ENCODE results near the gene MLPH.

DNA sequence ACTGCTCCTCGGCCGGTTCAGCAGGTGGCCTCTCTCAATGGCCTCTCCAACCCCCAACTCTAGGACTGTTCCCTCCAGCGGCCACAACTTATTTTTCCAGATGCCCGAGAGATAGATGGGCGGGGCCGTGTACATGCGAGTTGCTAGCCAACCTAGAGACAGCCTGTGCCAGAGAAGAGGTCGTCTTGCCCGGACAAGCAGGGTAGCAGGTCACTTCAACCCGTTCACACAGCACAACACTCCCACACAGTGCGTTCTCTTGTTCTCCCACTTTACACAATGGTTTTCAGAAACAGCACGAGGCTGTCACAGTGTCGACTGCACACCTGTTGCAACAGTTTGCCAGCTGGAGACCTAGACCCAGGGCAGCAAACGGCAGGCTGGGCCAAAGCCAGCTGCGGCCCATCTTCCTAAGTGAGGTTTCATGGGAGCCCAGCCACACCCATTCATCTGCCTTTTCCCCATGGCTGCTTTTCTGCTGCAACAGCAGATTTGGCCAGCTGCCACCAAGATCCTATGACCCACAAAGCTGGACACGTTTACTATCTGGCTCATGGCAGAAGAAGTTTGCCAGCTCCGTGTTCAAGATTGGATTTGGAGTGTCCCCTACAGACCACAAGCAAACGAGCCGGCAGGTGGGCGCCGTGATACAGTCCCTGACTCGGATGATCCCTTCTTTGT, 72.0 kb downstream of the MLPH start:
- TF ChIP-seq, protein P1, sequence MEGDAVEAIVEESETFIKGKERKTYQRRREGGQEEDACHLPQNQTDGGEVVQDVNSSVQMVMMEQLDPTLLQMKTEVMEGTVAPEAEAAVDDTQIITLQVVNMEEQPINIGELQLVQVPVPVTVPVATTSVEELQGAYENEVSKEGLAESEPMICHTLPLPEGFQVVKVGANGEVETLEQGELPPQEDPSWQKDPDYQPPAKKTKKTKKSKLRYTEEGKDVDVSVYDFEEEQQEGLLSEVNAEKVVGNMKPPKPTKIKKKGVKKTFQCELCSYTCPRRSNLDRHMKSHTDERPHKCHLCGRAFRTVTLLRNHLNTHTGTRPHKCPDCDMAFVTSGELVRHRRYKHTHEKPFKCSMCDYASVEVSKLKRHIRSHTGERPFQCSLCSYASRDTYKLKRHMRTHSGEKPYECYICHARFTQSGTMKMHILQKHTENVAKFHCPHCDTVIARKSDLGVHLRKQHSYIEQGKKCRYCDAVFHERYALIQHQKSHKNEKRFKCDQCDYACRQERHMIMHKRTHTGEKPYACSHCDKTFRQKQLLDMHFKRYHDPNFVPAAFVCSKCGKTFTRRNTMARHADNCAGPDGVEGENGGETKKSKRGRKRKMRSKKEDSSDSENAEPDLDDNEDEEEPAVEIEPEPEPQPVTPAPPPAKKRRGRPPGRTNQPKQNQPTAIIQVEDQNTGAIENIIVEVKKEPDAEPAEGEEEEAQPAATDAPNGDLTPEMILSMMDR (conservative IDR thresholded peaks at IDR 0.05; ENCODE audit: low read length) = no peak
- no peak for TF ChIP-seq EZH2phosphoT487 (IDR thresholded peaks at IDR 0.05; ENCODE audit: borderline replicate concordance)
